IPS DF 6.9 (cell line): ENCODE data around the gene PIP5K1B.

Source experiments
- DNase-seq: peaks from one replicate; pipeline ENCODE4 v3.0.0-alpha.2; 2013; ENCODE audit warnings: low read depth, low spot score
- H3K27ac ChIP-seq: one replicate; pipeline ENCODE4 v1.5.1; 2013; ENCODE audit warnings: low read length, control low read depth
- H3K27me3 ChIP-seq: 2 replicates; pipeline ENCODE4 v1.6.1; 2013; ENCODE audit warnings: mild to moderate bottlenecking, low read length; ENCODE audit not compliant: control insufficient read depth, insufficient read depth
- H3K36me3 ChIP-seq: 2 replicates; pipeline ENCODE4 v1.6.1; 2013; ENCODE audit warnings: low read length; ENCODE audit not compliant: control insufficient read depth, insufficient read depth
- H3K4me1 ChIP-seq: 2 replicates; pipeline ENCODE4 v1.6.1; 2013; ENCODE audit warnings: low read length; ENCODE audit not compliant: control insufficient read depth, insufficient read depth
- H3K4me3 ChIP-seq: 2 replicates; pipeline ENCODE4 v1.5.1; 2013; ENCODE audit warnings: mild to moderate bottlenecking, low read length
- H3K9me3 ChIP-seq: 2 replicates; pipeline ENCODE4 v1.6.1; 2013; ENCODE audit warnings: low read length, inconsistent platforms; ENCODE audit not compliant: control insufficient read depth, insufficient read depth
- WGBS: extraction: QIAGEN DNeasy Blood & Tissue Kit; methylation state at CpG from one replicate; pipeline ENCODE4 v1.1.7; 2013; ENCODE audit warnings: mixed read lengths, missing lambda C conversion rate; ENCODE audit not compliant: insufficient read length, insufficient coverage; 5-methylcytosine and 5-hydroxymethylcytosine counted together

PIP5K1B gene

GRCh38 chr9:68717552-68718443, 12.8 kb downstream of the PIP5K1B start:
- no CpG with 5 or more reads among the region's 2 CpGs for WGBS
- H3K27ac ChIP-seq: no peak overlapping the region
- H3K4me3 ChIP-seq: no peak overlapping the region
- H3K9me3 ChIP-seq: no peaks in the 10 kb centered on the region
- no peak for DNase-seq
- no peaks in the 10 kb centered on the region for H3K36me3 ChIP-seq
- peaks cover 2% of the 10 kb centered on the region; the same call in 1 of the 2 replicates for H3K27me3 ChIP-seq
- H3K4me1 ChIP-seq: no peaks in the 10 kb centered on the region

GRCh38 chr9:68719847-68720246, 14.8 kb downstream of the PIP5K1B start:
- Histone ChIP-seq H3K36me3 (no peaks in the 10 kb centered on the region), H3K4me1 (no peaks in the 10 kb centered on the region), H3K27ac (no peak overlapping the region), H3K4me3 (no peak overlapping the region), H3K9me3 (no peaks in the 10 kb centered on the region), H3K27me3 (no peaks in the 10 kb centered on the region)
- WGBS: no CpG with 5 or more reads among the region's 2 CpGs
- no peak for DNase-seq

- Histone ChIP-seq H3K4me1 (no peaks in the 10 kb centered on the region), H3K4me3 (no peak overlapping the region), H3K36me3 (no peaks in the 10 kb centered on the region), H3K9me3 (no peaks in the 10 kb centered on the region), H3K27me3 (no peaks in the 10 kb centered on the region), H3K27ac (no peak overlapping the region)
- WGBS: no CpG with 5 or more reads among the region's 7 CpGs
- DNase-seq: no peak
Measured at GRCh38 chr9:68720656-68721313, 15.7 kb downstream of the PIP5K1B start.

GRCh38 chr9:68721666-68722330, 16.8 kb downstream of the PIP5K1B start:
- no peak for DNase-seq
- Histone ChIP-seq H3K4me3 (no peak overlapping the region), H3K36me3 (no peaks in the 10 kb centered on the region), H3K4me1 (no peaks in the 10 kb centered on the region), H3K9me3 (no peaks in the 10 kb centered on the region), H3K27ac (no peak overlapping the region), H3K27me3 (no peaks in the 10 kb centered on the region)
- WGBS: no CpG with 5 or more reads among the region's 8 CpGs

- H3K9me3 ChIP-seq: no peaks in the 10 kb centered on the region
- H3K36me3 ChIP-seq: no peaks in the 10 kb centered on the region
- H3K4me1 ChIP-seq: no peaks in the 10 kb centered on the region
- H3K27me3 ChIP-seq: no peaks in the 10 kb centered on the region
- no peak overlapping the region for H3K4me3 ChIP-seq
- H3K27ac ChIP-seq: no peak overlapping the region
- DNase-seq: no peak
- no CpG with 5 or more reads among the region's 3 CpGs for WGBS
Measured at GRCh38 chr9:68725070-68725469, 20.0 kb downstream of the PIP5K1B start.

- Histone ChIP-seq H3K4me1 (no peaks in the 10 kb centered on the region), H3K4me3 (no peak overlapping the region), H3K27me3 (no peaks in the 10 kb centered on the region), H3K36me3 (no peaks in the 10 kb centered on the region), H3K9me3 (no peaks in the 10 kb centered on the region), H3K27ac (no peak overlapping the region)
- no CpG with 5 or more reads among the region's 5 CpGs for WGBS
- DNase-seq: no peak
Measured at GRCh38 chr9:68726489-68726888, 21.4 kb downstream of the PIP5K1B start.

- Histone ChIP-seq H3K27ac (no peak overlapping the region), H3K9me3 (no peaks in the 10 kb centered on the region), H3K4me1 (no peaks in the 10 kb centered on the region), H3K4me3 (no peak overlapping the region), H3K27me3 (no peaks in the 10 kb centered on the region), H3K36me3 (no peaks in the 10 kb centered on the region)
- no peak for DNase-seq
- no CpG with 5 or more reads among the region's 2 CpGs for WGBS
Measured at GRCh38 chr9:68727636-68728035, 22.6 kb downstream of the PIP5K1B start.

GRCh38 chr9:68728731-68729130, 23.7 kb downstream of the PIP5K1B start:
- Histone ChIP-seq H3K27me3 (no peaks in the 10 kb centered on the region), H3K27ac (no peak overlapping the region), H3K4me3 (no peak overlapping the region), H3K4me1 (no peaks in the 10 kb centered on the region), H3K36me3 (no peaks in the 10 kb centered on the region), H3K9me3 (no peaks in the 10 kb centered on the region)
- no peak for DNase-seq
- WGBS: no CpG with 5 or more reads among the region's 1 CpG

- no peaks in the 10 kb centered on the region for H3K36me3 ChIP-seq
- no peak overlapping the region for H3K27ac ChIP-seq
- no peak for DNase-seq
- no peaks in the 10 kb centered on the region for H3K27me3 ChIP-seq
- no CpG with 5 or more reads among the region's 2 CpGs for WGBS
- no peaks in the 10 kb centered on the region for H3K9me3 ChIP-seq
- H3K4me3 ChIP-seq: no peak overlapping the region
- no peaks in the 10 kb centered on the region for H3K4me1 ChIP-seq
Measured at GRCh38 chr9:68730570-68731235, 25.7 kb downstream of the PIP5K1B start.

- Histone ChIP-seq H3K27me3 (no peaks in the 10 kb centered on the region), H3K4me3 (no peak overlapping the region), H3K27ac (no peak overlapping the region), H3K36me3 (no peaks in the 10 kb centered on the region), H3K9me3 (no peaks in the 10 kb centered on the region), H3K4me1 (peaks cover 2% of the 10 kb centered on the region; the same call in 1 of the 2 replicates)
- WGBS: no CpG with 5 or more reads among the region's 5 CpGs
- no peak for DNase-seq
Measured at GRCh38 chr9:68731857-68732256, 26.8 kb downstream of the PIP5K1B start.
